C4-2B (cell line): ENCODE results near the gene ABCF2.

Source experiments
- CTCF ChIP-seq: fragments of 450-650 bp; conservative IDR thresholded peaks from 2 replicates; pipeline ENCODE4 v1.5.1; 2017; ENCODE audit warnings: mild to moderate bottlenecking
- ZFX ChIP-seq: fragments of 450-650 bp; IDR thresholded peaks from 2 replicates; pipeline ENCODE4 v1.6.1; 2017

GRCh38 chr7:151208253-151208862 lies 18.6 kb downstream of the ABCF2 start:
- no peak for TF ChIP-seq CTCF
- no peak for TF ChIP-seq ZFX
